ELR (cell line): Measurements from ENCODE around the gene SPRR1A.

ENCODE experiments used
- DNase-seq: peaks from one replicate; pipeline ENCODE4 v3.0.0-alpha.2; 2015; ENCODE audit warnings: low read depth

Gene SPRR1A

GRCh38 chr1:153028766-153029165 is 44.9 kb downstream of the SPRR1A start:
- DNase-seq = no peak

GRCh38 chr1:153030895-153031294 is 47.0 kb downstream of the SPRR1A start, which contains the start of gene SPRR1B:
SPRR1B (plus strand) TSS chr1:153031203; CDS start chr1:153032346, 1,143 bp downstream.
- DNase-seq = no peak

DNA sequence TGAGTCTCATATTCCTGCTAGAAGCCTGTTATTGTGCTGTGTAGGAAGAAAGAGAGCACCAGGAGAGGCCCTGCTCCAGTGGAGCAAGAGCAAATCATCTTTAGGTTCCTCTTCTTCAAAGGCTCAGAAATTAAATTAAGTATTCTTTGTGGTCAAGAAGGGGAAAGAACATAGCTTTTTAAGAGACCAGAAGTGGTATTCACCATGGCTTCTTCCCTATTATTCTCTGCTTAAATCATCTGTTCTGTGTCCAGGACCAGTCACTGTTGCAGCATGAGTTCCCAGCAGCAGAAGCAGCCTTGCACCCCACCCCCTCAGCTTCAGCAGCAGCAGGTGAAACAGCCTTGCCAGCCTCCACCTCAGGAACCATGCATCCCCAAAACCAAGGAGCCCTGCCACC is 48.2 kb downstream of the SPRR1A start:
- no peak for DNase-seq

GRCh38 chr1:153032677-153033308 is 48.9 kb downstream of the SPRR1A start:
- peak; percentile 85 for DNase-seq

DNA sequence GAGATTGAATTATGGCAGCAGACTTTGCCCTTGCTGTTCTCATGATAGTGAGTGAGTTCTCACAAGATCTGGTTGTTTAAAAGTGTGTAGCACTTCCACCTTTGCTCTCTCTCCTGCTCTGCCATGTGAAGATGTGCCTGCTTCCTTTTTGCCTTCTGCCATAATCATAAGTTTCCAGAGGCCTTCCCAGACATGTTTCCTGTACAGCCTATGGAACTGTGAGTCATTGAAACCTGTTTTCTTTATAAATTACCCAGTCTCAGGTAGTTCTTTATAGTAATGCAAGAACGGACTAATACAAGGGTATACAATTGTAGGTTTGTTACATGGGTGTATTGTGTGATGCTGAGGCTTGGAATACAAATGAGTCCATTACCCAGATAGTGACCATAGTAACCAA is 51.3 kb downstream of the SPRR1A start:
- no peak for DNase-seq
